ENCODE results near the gene NTN5.
"Not testable (repeated sequence)": the region's sequence is repeated elsewhere in the genome, so short reads cannot be mapped to it uniquely, and the experiment has no call there.

Gene NTN5

GRCh38 chr19:48644355-48644754 is 28.5 kb downstream of the NTN5 start:
- DNase-seq (ENCODE audit: low read depth), result no peak

DNA sequence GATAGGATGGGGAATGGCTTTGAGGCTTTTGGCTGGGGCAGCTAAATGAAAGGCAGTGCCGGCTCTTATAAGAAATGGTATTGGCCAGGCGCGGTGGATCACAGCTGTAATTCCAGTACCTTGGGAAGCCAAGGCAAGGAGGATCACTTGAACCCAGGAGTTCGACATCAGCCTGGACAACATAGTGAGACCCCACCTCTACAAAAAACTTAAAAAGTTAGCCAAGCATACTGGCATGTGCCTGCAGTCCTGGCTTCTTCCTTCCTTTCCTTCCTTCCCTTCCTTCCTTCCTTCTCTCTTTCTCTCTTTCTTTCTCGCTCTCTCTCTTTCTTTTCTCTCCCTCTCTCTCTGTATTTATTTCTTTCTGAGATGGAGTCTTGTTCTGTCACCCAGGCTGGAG is 30.0 kb downstream of the NTN5 start:
- no peak for DNase-seq (ENCODE audit: low read depth)

DNA sequence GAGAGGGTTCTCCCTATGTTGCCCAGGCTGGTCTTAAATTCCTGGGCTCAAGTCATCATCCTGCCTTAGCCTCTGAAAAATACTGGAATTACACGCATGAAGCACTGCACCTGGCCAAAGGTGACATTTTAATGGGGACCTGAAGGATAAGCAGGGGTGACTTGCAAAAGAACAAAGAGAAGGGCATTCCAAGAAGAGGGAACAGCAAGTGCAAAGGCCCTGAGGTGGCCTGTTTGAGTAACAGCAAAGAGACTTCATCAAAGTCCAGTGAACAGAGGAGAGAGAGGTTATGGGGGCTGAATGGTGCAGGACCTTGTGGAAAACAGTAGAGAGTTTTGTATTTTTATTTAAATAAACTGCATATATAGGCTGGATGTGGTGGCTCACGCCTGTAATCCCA is 31.0 kb downstream of the NTN5 start:
- no peak for DNase-seq (ENCODE audit: low read depth)

GRCh38 chr19:48639483-48640375 is 33.1 kb downstream of the NTN5 start:
- no peak for DNase-seq (ENCODE audit: low read depth)

- DNase-seq (ENCODE audit: low read depth), result no peak
Measured at GRCh38 chr19:48638831-48639381, 33.9 kb downstream of the NTN5 start.

DNA sequence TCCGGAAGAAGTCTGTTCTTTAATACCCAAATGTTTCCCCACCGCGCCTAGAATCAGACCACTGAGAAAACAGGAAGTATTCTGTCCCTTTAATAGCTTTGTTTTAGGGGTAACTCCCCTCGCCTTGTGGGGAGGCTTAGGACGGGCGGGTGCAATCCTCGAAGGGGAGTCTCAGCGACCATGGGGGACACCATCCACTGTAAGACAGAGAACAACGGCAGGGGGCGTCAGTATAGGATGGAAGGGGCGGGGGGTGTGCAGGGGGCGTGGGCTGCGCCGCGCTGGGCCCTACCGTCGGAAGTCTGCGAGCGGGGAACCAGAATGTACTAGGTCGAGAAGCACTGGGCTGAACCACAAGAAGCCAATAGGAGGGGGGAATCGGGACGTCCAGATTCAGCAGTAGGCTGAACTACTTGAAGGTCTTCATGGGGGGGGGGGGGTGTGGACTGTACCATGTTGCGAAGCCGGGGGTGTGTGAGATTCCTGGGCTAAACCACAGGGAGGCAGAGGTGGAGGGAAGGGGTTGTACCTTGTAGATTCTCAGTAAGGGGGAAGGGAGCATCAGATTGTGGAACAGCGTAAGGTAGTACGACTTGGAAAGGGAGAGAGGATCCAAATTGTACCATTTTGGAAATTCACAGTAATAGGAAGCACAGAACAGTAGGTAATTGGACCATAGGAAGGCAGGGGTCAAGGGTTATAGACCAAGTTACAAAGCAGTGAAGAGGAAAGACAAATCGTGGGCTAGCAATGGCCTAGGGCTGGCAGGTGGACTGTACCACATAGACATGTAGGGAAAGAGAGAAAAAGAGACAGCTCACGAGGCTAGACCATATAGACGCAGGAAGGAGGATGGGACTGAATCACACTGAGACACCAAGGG is 34.6 kb downstream of the NTN5 start:
- DNase-seq (ENCODE audit: low read depth), result peak; percentile 89

- DNase-seq (ENCODE audit: low read depth), result peak; percentile 100
Measured at GRCh38 chr19:48637449-48637947, 35.3 kb downstream of the NTN5 start.

- no peak for DNase-seq (ENCODE audit: low read depth)
Measured at GRCh38 chr19:48636859-48637448, 35.9 kb downstream of the NTN5 start, which contains the start of gene DBP. DBP (minus strand) TSS chr19:48637379; CDS start chr19:48636994, 385 bp downstream.

GRCh38 chr19:48635966-48636858 is 36.6 kb downstream of the NTN5 start:
- DNase-seq (ENCODE audit: low read depth), result no peak

DNA sequence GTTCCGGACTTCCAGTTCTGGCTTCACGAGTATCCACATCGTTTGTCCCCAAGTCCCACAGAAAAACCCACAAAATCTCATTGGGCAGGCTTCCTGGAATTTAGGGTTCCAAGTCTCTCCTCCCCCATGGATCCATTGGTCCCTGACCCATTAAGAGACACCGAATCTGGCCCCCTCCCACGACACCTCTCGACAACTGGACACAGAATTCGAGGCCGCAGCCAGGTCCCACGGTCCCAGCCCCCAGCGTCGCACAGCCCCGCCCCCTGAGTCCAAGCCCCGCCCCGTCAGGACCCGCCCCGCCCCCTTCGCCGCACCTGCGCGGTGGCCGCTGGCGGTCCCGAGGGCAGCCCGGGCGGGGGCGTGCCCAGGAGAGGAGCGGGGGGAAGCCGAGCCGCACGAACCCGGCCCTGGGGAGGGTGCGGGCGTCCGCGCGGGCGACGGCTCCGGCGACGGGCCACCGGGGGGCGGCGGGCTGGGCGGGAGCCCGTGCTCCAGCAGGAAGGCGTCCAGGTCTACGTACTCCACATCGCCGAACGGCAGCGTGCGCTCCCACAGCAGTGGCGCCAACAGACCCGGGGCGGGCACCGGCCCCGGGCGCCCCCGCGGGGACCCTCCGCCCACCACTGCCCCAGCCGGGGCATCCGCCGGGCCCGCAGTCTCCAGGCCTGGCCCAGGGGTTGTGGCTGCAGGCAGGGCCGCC is 37.4 kb downstream of the NTN5 start:
- no peak for DNase-seq (ENCODE audit: low read depth)

- peak; percentile 95 for DNase-seq (ENCODE audit: low read depth)
Measured at GRCh38 chr19:48634424-48635262, 38.2 kb downstream of the NTN5 start.

DNA sequence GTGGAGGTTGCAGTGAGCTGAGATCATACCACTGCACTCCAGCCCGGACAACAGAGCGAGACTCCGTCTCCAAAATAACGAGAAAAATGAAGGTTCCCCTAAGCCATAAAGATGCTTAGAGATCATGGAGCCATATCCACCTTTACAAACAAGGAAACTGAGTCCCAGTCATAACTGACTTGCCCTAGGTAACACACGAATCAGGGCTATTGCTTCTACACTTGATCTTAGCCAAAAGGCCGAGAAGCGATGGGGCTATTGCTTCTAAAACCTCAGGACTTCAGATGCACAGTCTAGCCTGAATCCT is 38.8 kb downstream of the NTN5 start:
- DNase-seq (ENCODE audit: low read depth), result no peak

DNA sequence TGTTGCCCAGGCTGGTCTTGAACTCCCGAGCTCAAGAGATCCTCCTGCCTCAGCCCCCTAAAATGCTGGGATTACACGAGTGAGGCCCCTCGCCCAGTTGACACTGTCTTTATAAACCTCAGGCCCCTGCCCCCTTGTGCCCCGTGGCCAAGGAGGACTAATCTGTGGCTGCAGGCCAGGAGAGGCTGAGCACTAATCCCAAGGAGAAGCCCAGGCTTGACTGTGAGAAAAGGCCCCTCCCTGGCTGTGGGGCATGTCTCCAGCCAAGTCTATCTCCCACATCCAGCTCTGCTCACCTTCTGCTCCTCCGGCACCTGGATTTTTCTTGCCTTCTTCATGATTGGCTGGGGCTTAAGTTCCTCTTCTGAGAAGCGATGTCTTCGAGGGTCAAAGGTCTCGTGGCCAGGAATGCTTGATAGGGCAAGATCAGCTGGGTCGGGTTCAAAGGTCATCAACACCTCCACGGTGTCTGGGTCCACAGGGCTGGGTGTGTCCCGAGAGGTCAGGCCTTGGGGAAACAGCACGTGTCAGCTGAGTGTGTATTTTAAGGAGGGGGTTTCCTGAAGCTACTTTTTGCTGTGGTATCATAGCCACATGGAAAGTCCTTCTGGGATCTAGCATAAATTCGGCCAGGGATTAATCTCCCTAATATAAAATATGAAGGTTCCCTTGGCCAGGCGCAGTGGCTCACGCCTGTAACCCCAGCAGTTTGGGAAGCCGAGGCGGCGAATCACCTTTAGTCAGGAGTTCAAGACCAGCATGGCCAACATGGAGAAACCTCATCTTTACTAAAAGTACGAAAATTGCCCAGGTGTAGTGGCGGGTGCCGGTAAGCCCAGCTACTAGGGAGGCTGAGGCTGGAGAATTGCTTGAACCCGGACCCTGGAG is 39.4 kb downstream of the NTN5 start:
- no peak for DNase-seq (ENCODE audit: low read depth)

GRCh38 chr19:48632692-48633147 is 40.1 kb downstream of the NTN5 start:
- DNase-seq (ENCODE audit: low read depth), result no peak

DNA sequence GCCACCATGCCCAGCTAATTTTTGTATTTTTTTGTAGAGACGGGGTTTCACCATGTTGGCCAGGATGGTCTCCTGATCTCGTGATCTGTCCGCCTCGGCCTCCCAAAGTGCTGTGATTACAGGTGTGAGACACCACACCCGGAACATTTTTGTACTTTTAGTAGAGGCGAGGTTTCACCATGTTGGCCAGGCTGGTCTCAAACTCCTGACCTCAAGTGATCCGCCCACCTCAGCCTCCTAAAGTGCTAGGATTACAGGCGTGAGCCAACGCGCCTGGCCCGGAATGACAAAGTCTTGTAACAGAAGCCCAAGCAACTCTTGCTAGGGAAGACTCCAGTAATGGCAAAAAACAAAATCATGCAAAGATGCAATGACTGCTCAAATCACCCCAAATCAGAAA is 40.5 kb downstream of the NTN5 start:
- not testable (repeated sequence) for DNase-seq (ENCODE audit: low read depth)

GRCh38 chr19:48631225-48631624 is 41.6 kb downstream of the NTN5 start:
- no peak for DNase-seq (ENCODE audit: low read depth)

- DNase-seq (ENCODE audit: low read depth), result no peak
Measured at GRCh38 chr19:48630296-48631063, 42.3 kb downstream of the NTN5 start.
